ENCODE data around the gene FAM161A.
"Not testable (repeated sequence)": the region's sequence is repeated elsewhere in the genome, so short reads cannot be mapped to it uniquely, and the experiment has no call there.

The FAM161A gene

DNA sequence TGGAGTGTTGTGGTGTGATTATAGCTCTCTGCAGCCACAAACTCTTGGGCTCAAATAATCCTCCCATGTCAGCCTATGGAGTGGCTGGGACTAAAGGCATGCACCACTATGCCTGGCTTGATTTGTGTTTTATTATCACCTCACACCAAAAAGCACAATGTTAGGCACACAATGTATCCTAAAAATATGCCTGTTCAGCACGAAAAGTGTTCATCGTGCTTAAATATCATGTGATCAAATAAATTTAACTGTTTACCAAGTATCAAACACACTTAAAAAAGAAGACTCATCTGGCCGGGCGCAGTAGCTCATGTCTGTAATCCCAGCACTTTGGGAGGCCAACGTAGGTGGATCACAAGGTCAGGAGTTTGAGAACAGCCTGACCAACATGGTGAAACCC lies 29.0 kb upstream of the FAM161A start:
- TF ChIP-seq, protein P1, sequence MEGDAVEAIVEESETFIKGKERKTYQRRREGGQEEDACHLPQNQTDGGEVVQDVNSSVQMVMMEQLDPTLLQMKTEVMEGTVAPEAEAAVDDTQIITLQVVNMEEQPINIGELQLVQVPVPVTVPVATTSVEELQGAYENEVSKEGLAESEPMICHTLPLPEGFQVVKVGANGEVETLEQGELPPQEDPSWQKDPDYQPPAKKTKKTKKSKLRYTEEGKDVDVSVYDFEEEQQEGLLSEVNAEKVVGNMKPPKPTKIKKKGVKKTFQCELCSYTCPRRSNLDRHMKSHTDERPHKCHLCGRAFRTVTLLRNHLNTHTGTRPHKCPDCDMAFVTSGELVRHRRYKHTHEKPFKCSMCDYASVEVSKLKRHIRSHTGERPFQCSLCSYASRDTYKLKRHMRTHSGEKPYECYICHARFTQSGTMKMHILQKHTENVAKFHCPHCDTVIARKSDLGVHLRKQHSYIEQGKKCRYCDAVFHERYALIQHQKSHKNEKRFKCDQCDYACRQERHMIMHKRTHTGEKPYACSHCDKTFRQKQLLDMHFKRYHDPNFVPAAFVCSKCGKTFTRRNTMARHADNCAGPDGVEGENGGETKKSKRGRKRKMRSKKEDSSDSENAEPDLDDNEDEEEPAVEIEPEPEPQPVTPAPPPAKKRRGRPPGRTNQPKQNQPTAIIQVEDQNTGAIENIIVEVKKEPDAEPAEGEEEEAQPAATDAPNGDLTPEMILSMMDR (conservative IDR thresholded peaks at IDR 0.05), result no peak
- no peak for TF ChIP-seq ZFX (IDR thresholded peaks at IDR 0.05)
- no peak overlapping the region for H3K27ac ChIP-seq

DNA sequence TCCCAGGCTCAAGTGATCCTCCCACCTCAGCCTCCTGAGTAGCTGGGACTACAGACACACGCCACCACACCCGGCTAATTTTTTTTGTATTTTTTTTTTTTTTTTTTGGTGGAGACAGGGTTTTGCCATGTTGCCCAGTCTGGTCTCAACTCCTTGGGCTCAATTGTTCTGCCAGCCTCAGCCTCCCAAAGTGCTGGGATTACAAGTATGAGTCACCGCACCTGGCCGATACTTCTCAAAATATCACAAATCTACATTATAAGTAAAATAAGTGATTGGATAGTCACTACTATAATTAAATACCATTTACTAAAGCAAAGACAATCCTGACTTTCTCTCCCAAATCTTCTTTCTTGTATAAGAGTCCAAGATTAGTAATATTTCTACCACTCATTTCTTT lies 25.5 kb upstream of the FAM161A start:
- H3K27ac ChIP-seq, result not testable (repeated sequence)

DNA sequence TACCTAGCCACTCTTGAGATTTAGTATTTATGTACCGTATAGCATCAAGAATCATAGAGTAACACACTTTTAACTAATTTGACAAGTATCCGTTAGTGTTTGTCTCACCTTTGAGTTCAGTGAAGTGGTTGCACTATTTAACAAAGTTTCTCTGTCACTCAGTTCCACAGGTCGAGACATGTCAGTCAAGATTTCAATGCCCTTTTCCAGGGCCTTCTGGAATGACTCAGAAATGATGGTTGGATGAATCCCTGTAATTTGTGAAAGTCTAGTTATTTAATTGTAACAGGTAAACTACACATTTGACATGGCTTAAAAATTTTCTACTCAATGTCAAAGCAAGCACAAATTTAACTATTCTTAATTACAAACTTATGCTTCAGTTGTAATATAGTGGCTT lies 24.9 kb upstream of the FAM161A start:
- H3K27ac ChIP-seq, result no peak overlapping the region
- TF ChIP-seq, protein P1 (conservative IDR thresholded peaks at IDR 0.05), result no peak
- TF ChIP-seq ZFX (IDR thresholded peaks at IDR 0.05), result no peak

DNA sequence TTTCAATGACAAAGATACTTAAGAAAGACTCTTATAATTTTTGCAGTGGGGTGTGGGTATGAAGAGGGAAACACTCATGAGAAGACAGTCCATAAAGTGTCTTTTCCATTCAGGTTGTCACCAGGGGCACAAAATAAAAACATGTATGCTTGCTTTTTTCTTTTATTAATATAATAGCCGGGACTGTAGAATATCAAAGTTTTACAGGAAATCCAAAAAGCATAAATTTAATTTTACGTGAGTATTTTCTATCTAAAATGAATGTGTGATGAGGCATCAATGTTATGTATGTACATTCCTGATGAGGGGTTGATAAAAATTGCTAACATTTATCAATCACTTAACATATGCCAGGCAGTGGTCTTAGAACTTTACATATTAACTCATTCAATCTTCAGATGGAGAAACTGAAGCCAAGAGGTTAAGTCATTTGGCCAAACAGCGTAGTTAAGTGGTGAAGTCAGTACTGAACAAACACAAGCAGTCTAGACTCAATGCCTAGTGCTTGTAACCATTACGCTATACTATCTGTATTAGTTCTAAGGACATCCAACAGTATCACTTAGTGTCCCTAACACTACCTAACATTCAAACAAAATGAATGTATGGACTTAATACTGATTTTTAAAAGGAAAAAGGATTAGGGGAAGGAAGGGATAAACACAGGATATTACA lies 23.8 kb upstream of the FAM161A start:
- TF ChIP-seq, protein P1 (conservative IDR thresholded peaks at IDR 0.05), result no peak
- TF ChIP-seq ZFX (IDR thresholded peaks at IDR 0.05), result no peak
- no peak overlapping the region for H3K27ac ChIP-seq

DNA sequence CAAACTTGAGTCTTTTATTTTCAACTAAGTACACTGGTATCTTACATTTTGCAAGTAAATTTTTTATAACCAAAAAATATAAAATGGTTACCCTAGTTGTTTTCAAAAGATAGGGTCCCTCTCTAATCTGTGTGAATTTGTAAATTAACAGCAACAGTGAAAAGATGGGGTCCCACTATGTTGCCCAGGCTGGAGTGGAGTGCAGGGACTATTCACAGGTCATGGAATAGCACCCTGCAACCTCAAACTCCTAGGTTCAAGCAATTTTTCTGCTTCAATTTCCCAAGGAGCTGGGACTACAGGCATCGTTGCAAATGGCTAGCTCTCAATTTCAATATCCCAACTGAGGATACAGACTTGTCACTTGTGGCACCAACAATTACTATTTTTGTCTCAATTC lies 22.5 kb upstream of the FAM161A start:
- no peak for TF ChIP-seq ZFX (IDR thresholded peaks at IDR 0.05)
- TF ChIP-seq, protein P1 (conservative IDR thresholded peaks at IDR 0.05), result no peak
- no peak overlapping the region for H3K27ac ChIP-seq

DNA sequence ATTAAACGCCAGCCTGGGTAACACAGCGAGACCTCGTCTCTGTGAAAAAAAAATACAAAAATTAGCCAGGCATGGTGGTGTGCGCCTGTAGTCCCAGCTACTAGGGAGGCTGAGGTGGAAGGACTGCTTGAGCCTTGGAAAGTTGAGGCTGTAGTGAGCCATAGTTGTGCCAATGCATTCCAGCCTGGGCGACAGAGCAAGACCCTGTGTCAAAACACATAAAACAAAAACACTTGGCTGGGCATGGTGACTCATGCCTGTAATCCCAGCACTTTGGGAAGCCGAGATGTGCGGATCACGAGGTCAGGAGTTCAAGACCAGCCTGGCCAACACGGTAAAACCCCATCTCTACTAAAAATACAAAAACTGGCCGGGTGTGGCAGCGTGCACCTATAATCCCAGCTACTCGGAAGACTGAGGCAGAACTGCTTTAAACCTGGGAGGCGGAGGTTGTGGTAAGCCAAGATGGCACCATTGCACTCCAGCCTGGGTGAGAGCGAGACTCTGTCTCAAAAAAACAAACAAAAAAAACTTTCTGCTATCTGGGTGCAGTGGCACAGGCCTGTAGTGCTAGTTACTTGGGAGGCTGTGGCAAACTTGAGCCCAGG lies 12.7 kb upstream of the FAM161A start:
- not testable (repeated sequence) for H3K27ac ChIP-seq

DNA sequence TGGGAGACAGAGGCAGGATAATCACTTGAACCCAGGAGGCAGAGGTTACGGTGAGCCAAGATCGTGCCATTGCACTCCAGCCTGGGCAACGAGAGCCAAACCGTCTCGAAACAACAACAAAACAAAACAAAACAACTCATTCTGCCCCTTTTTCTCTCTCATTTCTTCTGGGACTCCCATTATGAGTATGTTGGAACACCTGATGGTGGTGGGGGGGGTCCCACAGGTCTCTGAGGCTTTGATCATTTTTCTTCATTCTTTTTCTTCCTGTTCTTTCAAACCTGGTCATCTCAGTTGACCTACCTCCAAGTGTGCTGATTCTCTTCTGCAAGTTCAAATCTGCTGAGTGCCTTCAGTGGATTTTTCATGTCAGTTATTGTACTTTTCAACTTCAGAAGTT lies 8.2 kb upstream of the FAM161A start:
- H3K27ac ChIP-seq, result no peak overlapping the region
- no peak for TF ChIP-seq ZFX (IDR thresholded peaks at IDR 0.05)
- TF ChIP-seq, protein P1 (conservative IDR thresholded peaks at IDR 0.05), result no peak

DNA sequence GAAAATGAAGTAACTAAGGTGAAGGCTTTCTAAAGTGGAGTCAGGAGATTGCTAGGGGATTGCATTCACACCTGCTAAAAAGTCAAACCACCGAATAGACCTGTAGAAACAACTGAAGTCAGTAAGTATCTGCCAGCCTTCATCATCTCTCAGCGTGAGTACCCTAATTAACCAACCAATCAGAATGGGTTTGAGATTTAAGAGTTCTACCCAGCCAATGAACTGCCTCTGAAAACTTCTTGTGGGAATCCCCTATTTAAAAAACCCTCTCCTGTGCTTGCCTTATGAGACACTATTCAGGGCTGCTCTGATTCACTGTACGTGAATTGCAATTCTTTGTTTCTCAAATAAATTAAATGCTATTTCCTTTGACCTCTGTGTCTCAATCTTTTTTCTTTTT lies 3.4 kb upstream of the FAM161A start:
- TF ChIP-seq, protein P1 (conservative IDR thresholded peaks at IDR 0.05), result no peak
- TF ChIP-seq ZFX (IDR thresholded peaks at IDR 0.05), result no peak

More for the DNA sequence above, 3.4 kb upstream of the FAM161A start:
- no peak overlapping the region for H3K27ac ChIP-seq

Measured in C4-2B (cell line).